SU-DHL-6 (cell line): ENCODE measurements around the gene KIF3A.

ENCODE experiments used
- H2AFZ ChIP-seq: fragments of 200-600 bp; sonication (generic); 2 replicates; pipeline ENCODE4 v1.6.1; 2014; ENCODE audit warnings: low read depth, mild to moderate bottlenecking, moderate library complexity, mixed read lengths, antibody characterized with exemption, low read length; ENCODE audit not compliant: severe bottlenecking
- H3F3A ChIP-seq: fragments of 200-600 bp; shearing (Covaris generic); 2 replicates; pipeline ENCODE4 v1.6.0; 2016; ENCODE audit warnings: antibody characterized with exemption, mild to moderate bottlenecking; ENCODE audit not compliant: insufficient read depth
- H3K27ac ChIP-seq: fragments of 200-600 bp; sonication (generic); 2 replicates; pipeline ENCODE4 v1.5.1; 2016; ENCODE audit warnings: low read depth, mild to moderate bottlenecking, low read length, moderate library complexity, mixed read lengths
- H3K27me3 ChIP-seq: fragments of 200-600 bp; sonication (generic), shearing (Covaris generic); 2 replicates; pipeline ENCODE4 v1.6.0; 2014; ENCODE audit warnings: mild to moderate bottlenecking, low read length
- H3K36me3 ChIP-seq: fragments of 200-600 bp; sonication (generic); 2 replicates; pipeline ENCODE4 v1.6.1; 2014; ENCODE audit warnings: mild to moderate bottlenecking, low read length, mixed read lengths
- H3K4me2 ChIP-seq: fragments of 300-600, 200-600 bp; shearing (Covaris generic), sonication (generic); 2 replicates; pipeline ENCODE4 v1.6.0; 2014; ENCODE audit warnings: low read length, low read depth, mild to moderate bottlenecking; ENCODE audit not compliant: poor library complexity, severe bottlenecking
- H3K4me3 ChIP-seq: fragments of 200-600 bp; sonication (generic); 2 replicates; pipeline ENCODE4 v1.5.1; 2014; ENCODE audit warnings: antibody characterized with exemption, low read length, mild to moderate bottlenecking, mixed read lengths; ENCODE audit not compliant: insufficient read depth, poor library complexity, severe bottlenecking
- H3K79me2 ChIP-seq: fragments of 200-600 bp; sonication (generic); 2 replicates; pipeline ENCODE4 v1.6.1; 2014; ENCODE audit warnings: mild to moderate bottlenecking, low read length, moderate library complexity; ENCODE audit not compliant: insufficient read depth
- H3K9ac ChIP-seq: fragments of 200-600 bp; sonication (generic); 2 replicates; pipeline ENCODE4 v1.7.0; 2014; ENCODE audit warnings: mild to moderate bottlenecking, low read length
- H3K9me2 ChIP-seq: fragments of 200-600 bp; sonication (generic); replicated peaks from 2 replicates; pipeline ENCODE4 v1.6.1; 2014; ENCODE audit warnings: low read length; ENCODE audit not compliant: insufficient read depth
- H3K9me3 ChIP-seq: fragments of 200-600 bp; sonication (generic); 2 replicates; pipeline ENCODE4 v1.6.1; 2014; ENCODE audit warnings: low read length, mixed read lengths; ENCODE audit not compliant: insufficient read depth
- H4K20me1 ChIP-seq: fragments of 200-600 bp; sonication (generic); 2 replicates; pipeline ENCODE4 v1.6.1; 2014; ENCODE audit warnings: low read depth, mild to moderate bottlenecking, antibody characterized with exemption, low read length, moderate library complexity, mixed read lengths
- EZH2phosphoT487 ChIP-seq: fragments of 200-600 bp; sonication (generic), shearing (Covaris generic); conservative IDR thresholded peaks from 2 replicates; pipeline ENCODE4 v1.6.1; 2018; ENCODE audit warnings: mild to moderate bottlenecking, antibody characterized with exemption, low read length, moderate library complexity, mixed read lengths
- TF ChIP-seq, protein P1 (sequence below): fragments of 200-600 bp; sonication (generic); IDR thresholded peaks from one replicate; pipeline ENCODE4 v1.5.1; 2017; ENCODE audit warnings: antibody characterized with exemption, mild to moderate bottlenecking, low read length, moderate library complexity; ENCODE audit not compliant: insufficient read depth, poor library complexity, severe bottlenecking

The KIF3A gene

DNA sequence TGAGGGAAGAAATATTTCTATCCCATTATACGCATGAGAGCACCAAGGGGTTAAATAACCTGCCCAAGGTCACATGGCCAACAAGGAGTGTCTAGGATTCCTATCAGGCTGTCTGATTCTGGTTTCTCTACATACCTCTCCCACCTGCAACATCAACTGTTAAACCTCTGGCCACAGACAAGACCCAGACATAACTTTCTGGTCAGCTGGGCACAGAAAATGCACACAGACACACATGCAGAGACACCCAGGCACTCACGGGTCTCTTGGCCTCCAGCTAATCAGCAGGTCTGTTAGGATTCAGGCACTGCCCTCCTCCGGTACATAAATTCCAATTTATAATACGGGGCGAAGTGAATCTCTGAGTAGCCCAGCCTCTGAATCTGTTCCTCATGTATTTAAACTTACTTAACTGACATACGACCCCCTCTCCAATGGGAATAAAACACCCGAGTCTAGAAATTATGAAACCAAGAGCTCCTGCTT lies 38.2 kb upstream of the KIF3A start:
- Histone ChIP-seq H3K9ac (no peak overlapping the region), H2AFZ (no peak overlapping the region), H3K79me2 (no peaks in the 10 kb centered on the region), H3K4me3 (no peak overlapping the region), H3F3A (no peaks in the 10 kb centered on the region), H3K27me3 (no peaks in the 10 kb centered on the region), H3K27ac (no peak overlapping the region), H3K4me2 (no peak overlapping the region), H3K9me3 (no peaks in the 10 kb centered on the region), H3K36me3 (no peaks in the 10 kb centered on the region), H4K20me1 (no peaks in the 10 kb centered on the region), H3K9me2 (no peaks in the 10 kb centered on the region)
- TF ChIP-seq, protein P1, sequence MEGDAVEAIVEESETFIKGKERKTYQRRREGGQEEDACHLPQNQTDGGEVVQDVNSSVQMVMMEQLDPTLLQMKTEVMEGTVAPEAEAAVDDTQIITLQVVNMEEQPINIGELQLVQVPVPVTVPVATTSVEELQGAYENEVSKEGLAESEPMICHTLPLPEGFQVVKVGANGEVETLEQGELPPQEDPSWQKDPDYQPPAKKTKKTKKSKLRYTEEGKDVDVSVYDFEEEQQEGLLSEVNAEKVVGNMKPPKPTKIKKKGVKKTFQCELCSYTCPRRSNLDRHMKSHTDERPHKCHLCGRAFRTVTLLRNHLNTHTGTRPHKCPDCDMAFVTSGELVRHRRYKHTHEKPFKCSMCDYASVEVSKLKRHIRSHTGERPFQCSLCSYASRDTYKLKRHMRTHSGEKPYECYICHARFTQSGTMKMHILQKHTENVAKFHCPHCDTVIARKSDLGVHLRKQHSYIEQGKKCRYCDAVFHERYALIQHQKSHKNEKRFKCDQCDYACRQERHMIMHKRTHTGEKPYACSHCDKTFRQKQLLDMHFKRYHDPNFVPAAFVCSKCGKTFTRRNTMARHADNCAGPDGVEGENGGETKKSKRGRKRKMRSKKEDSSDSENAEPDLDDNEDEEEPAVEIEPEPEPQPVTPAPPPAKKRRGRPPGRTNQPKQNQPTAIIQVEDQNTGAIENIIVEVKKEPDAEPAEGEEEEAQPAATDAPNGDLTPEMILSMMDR: no peak
- no peak for TF ChIP-seq EZH2phosphoT487

DNA sequence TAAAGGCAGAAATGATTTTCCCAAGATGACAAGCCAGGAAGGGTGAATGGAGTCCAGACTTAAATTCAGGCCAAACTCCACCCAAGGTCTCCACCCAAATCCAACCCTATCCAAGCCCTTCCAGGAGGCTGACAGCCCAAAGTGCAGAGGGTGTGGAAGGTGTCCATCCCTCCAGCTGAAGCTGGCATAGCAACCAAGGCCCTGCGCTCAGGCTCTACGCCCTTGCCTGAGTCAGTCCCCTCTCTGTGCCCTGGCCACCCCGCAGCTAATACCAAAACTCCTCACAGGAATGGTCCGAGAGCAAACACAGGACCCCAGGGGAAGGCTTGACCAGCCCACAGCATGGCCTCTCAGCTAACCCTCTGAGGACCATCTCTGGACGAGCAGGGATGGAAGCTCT lies 37.5 kb upstream of the KIF3A start:
- Histone ChIP-seq H3K4me2 (no peak overlapping the region), H3K36me3 (no peaks in the 10 kb centered on the region), H3K27ac (no peak overlapping the region), H3K9me3 (no peaks in the 10 kb centered on the region), H3F3A (no peaks in the 10 kb centered on the region), H3K4me3 (no peak overlapping the region), H3K27me3 (no peaks in the 10 kb centered on the region), H2AFZ (no peak overlapping the region), H3K79me2 (no peaks in the 10 kb centered on the region), H4K20me1 (no peaks in the 10 kb centered on the region), H3K9me2 (no peaks in the 10 kb centered on the region), H3K9ac (no peak overlapping the region)
- TF ChIP-seq EZH2phosphoT487: no peak
- TF ChIP-seq, protein P1: no peak

DNA sequence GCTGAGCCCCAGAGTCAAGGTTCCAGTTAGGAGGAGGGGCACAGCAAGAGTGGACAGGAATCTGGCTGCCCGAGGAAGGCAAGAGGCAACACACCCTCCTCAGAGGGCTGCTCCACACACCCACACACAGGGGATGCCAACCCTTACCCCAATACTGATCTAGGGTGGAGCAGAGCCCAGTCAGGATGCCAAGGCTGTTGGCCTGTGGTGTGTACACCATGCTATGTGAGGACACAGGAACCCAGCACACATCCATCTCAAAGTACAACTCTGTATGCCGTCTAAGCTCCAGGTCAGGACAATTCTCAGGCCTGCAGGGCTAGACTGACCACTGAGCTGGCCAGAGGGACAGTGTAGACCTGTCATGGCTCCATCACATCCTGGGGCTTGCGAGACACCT lies 37.1 kb upstream of the KIF3A start:
- no peaks in the 10 kb centered on the region for H3K79me2 ChIP-seq
- H3K36me3 ChIP-seq: no peaks in the 10 kb centered on the region
- no peak overlapping the region for H3K4me3 ChIP-seq
- no peak overlapping the region for H3K27ac ChIP-seq
- H3F3A ChIP-seq: no peaks in the 10 kb centered on the region
- H4K20me1 ChIP-seq: no peaks in the 10 kb centered on the region
- H3K27me3 ChIP-seq: no peaks in the 10 kb centered on the region
- no peak overlapping the region for H2AFZ ChIP-seq
- no peak overlapping the region for H3K4me2 ChIP-seq
- H3K9me3 ChIP-seq: no peaks in the 10 kb centered on the region
- no peaks in the 10 kb centered on the region for H3K9me2 ChIP-seq
- no peak overlapping the region for H3K9ac ChIP-seq
- TF ChIP-seq EZH2phosphoT487: no peak
- TF ChIP-seq, protein P1: no peak
